Kasumi-1 (cell line): ENCODE results near the gene TEX28.
"Not testable (repeated sequence)": the region's sequence is repeated elsewhere in the genome, so short reads cannot be mapped to it uniquely, and the experiment has no call there.

Experiments
- DNase-seq, 2 experiments: peaks; one replicate each; lab custom pipeline; 2025; lab: John Stamatoyannopoulos, UW

Gene TEX28

GRCh38 chrX:154310616-154311536 is 16.0 kb upstream of the TEX28 start:
- DNase-seq: no peak

- DNase-seq: no peak
Measured at GRCh38 chrX:154309041-154309775, 14.3 kb upstream of the TEX28 start.

DNA sequence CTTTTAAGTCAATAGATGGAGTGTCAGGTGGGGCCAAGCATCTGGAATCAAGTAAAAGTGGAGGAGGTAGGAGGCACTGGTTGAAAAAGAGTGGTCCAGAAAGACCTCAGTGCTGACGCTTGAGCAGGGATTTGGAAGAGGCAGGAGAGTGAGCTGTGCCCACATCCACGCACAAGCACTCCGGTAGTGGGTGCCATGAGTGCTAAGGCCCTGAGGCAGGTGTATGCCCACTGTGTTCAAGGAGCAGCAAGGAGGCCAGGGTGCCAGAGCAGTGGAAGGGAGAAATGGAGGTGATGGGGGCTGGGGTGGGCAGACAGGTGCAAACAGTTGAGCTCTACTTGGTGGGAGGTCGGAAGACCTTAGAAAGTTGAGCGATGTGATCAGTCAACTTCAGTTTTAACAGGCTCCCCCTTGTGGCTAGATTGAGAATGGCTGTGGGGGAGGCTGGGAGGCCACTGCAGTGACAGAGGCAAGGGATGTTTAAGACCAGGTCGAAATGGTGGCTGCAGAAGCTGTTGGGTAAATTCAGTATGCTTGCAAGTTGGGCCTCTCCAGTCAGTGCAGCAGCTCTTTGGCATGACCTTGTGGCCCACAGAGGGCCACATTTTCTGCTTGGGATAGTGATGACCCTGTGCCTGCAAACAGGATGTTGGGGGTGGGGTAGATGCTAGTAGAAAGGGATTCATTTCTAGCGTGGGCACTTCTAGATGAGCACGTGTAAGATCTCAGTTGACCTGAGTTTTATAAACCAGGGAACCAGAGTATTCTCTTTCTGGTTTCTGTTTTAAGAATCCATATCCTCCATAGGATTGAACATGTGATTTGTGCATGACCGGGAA is 13.4 kb upstream of the TEX28 start:
- DNase-seq: peak; percentile 30

DNA sequence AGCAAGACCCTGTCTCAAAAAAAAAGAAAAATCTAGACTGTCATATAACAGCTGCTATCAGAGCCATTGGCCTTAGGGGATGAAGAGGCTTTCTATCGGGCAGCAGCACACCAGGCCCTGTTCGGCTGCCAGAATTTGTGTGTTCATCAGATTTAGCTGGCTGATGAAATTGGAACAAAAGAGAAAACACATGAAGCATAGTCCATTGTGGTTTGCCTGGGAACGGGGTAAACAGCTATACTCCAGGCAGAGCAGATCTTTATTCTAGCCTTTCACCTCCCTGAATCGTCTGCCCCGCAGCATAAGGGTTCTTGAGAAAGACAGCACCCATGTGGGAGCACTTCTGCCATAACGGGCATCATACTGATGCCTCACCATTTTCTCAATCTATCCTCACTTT is 12.3 kb upstream of the TEX28 start:
- DNase-seq: no peak

DNA sequence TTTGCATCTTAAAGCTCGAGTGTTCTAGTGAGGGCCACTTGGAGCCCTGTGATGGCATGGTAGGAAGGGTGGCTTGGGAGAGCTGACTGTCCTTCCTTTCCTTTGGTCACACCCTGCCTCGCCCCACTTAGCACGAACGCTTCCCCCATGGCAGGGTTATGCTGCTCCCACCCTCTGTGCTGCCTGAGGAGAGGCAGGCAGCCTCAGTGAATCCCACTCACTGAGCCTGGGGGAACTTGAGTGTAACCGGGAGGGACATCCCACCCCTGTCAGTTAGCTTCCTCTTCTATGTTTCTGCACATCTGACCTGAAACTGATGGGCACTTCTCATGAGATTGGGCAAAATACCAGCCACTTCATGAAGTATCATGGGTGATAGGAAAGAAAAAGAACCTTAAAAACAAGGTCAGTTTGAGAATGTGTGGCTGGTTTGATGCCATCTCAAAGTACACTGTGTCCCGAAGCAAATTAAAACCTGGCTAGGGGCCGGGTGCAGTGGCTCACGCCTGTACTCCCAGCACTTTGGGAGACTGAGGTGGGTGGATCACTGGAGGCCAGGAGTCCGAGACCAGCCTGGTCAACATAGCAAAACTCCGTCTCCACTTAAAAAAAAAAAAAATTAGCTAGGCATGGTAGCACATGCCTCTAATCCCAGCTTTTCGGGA is 10.7 kb upstream of the TEX28 start:
- DNase-seq: no peak

DNA sequence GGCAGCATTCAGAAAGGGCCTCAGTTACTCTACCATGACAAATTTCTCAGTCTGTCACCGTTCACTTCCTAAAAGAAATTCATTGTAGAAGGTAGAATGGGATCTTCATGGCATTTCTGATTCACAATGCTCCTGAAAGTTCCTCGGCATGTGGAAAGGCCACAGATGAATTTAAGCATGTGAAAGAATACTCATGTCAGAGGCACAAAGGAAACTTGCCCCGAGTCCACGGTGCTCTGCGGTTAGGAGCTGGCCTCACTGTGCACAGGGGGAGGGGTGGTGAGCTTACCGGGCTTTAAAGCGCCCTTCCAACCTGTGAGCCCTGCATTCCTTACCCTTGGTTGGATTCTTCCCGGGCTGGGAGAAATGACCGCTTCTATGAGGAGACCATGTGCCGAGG is 9.9 kb upstream of the TEX28 start:
- DNase-seq: no peak

DNA sequence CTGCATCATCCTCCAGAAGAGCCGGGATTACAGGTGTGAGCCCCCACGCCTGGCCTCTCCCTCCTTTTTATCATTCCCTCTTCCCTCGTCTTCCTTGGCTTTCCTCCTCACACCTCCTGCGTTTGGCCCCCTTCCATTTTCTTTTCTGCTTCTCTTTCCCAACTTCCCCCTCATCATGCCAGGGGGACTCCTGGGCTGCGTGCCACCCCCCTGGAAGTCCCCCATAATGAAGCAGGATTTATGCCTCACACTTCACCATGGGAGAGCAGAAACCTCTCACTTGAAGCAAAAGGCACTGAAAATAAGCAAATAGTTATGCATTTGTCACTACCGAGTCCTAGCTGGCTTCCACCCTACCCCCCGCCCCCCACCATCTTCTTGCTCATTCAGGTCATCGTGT is 8.6 kb upstream of the TEX28 start:
- DNase-seq: no peak

DNA sequence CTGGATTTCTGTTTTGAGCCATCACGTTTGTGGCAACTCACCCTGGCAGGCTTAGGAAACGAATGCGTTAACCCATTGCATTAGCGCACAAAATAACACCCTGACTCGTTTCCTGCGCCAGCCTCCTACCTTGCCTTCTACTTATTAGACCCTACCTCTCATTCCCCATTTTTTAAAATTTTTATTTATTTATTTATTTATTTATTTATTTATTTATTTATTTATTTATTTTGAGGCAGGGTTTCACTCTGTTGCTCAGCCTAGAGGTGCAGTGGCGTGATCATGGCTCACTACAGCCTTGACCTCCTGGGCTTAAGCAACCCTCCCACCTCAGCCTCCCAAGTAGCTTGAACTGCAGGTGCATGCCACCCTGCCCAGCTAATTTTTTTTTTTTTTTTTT is 8.1 kb upstream of the TEX28 start:
- DNase-seq: not testable (repeated sequence)

- no peak for DNase-seq
Measured at GRCh38 chrX:154300816-154301215, 5.9 kb upstream of the TEX28 start.

GRCh38 chrX:154298312-154298711 is 3.4 kb upstream of the TEX28 start:
- no peak for DNase-seq

DNA sequence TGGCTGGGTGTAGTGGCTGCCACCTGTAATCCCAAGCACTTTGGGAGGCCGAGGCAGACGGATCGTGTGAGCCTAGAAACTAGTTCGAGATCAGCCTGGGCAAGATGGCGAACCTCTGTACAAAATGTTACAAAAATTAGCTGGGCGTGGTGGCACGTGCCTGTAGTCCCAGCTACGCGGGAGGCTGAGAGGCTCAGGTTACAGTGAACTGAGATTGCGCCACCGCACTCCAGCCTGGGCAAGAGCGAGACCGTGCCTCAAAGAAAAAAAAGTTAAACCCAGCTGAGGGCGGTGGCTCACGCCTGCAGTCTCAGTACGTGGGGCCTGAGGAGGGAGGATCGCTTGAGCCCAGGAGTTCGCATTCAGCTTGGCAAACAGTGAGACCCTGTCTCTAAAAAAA is 1.8 kb upstream of the TEX28 start:
- DNase-seq: no peak

- no peak for DNase-seq
Measured at GRCh38 chrX:154295664-154296310, 863 bp upstream of the TEX28 start, which contains the start of gene TKTL1. Gene TKTL1, plus strand, starts transcription at chrX:154295795. Its CDS starts 65 bp downstream, at chrX:154295860.

GRCh38 chrX:154286406-154286805 is 8.5 kb downstream of the TEX28 start:
- DNase-seq: not testable (repeated sequence)

DNA sequence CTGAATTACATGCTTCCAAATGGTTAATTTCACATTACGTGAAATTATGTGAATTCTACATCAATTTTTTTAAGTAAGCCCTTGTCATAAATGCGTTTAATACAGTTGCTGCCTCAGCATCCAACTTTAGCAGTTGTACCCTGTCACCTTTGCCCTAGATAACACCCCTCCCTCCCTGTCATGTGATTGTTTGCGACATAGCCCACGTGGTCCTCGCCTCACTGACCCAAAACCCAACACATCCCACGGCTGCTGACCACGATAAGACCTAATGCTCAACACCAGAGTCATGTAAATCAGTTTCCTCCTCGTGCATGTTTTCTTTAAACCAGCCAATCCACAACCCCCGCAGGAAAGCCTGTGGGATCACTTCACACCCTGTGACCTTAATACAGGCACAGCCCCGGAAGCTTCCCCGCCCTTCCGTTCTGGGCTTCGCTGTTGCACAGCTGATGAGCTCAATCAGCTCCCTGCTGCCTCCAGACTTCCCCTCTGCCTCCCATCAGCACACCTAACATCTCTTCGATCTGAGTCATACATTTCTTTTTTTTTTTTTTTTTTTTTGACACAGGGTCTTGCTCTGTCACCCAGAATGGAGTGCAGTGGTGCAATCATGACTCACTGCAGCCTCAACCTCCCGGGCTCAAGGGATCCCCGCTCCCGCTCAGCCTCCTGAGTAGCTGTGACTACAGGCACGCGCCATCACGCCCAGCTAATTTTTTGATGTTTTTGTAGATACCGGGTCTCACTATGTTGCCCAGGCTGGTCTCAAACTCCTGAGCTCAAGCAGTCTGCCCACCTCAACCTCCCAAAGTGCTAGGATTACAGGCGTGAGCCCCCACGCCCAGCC is 10.2 kb downstream of the TEX28 start:
- not testable (repeated sequence) for DNase-seq

DNA sequence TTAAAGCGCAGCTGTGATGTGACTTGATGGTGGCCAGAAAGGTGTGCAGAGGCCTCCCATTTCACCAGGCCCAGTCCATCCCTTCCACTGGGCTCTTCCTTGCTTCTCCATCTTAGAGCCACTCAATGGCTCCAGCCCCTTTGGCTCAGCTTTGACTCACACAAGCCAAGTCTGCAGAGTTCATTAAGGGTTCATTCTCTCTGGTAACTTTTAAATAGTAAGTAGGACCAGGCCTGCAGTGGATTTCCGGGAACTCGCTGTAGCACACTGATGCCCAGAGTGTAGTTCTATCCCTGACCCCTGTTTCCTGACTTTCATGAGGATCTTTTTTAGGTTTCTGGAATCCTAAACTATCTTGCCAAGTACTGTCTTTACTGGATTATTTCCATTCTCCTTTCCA is 25.7 kb downstream of the TEX28 start:
- DNase-seq: not testable (repeated sequence)

- not testable (repeated sequence) for DNase-seq
Measured at GRCh38 chrX:154263072-154263471, 31.9 kb downstream of the TEX28 start.

GRCh38 chrX:154258711-154259110 is 36.2 kb downstream of the TEX28 start:
- DNase-seq: not testable (repeated sequence)

- DNase-seq: not testable (repeated sequence)
Measured at GRCh38 chrX:154257282-154257681, 37.6 kb downstream of the TEX28 start, which contains the start of gene OPN1MW3. Gene OPN1MW3, plus strand, starts transcription at chrX:154257582. Its CDS starts 38 bp downstream, at chrX:154257620.

- DNase-seq: not testable (repeated sequence)
Measured at GRCh38 chrX:154248076-154248475, 46.8 kb downstream of the TEX28 start.
